ENCODE results near the gene PRSS36. TPM values are rescaled to one million over a fixed set of nuclear protein-coding genes. Genes with fewer than 3 reads are reported as not detected.

PRSS36 gene
- total RNA-seq, 1 experiment from 2014 or later = 1.6 TPM

- no peaks in the 10 kb centered on the region for H3K9me3 ChIP-seq
- no peaks in the 10 kb centered on the region; the same call in 1 of the 2 replicates for H3K36me3 ChIP-seq (ENCODE audit: control insufficient read depth, insufficient read depth, low read length)
- no peak overlapping the region for H3K4me3 Mint-ChIP-seq (ENCODE audit: unreplicated experiment)
- H3K27me3 ChIP-seq (replicated peaks; ENCODE audit: control insufficient read depth, insufficient read depth, low read length) = no peaks in the 10 kb centered on the region
- intact Hi-C loops (cut with micrococcal nuclease; ENCODE audit: unreplicated experiment) = no loop called here
- TF ChIP-seq CTCF (IDR thresholded peaks at IDR 0.05; ENCODE audit: insufficient read depth in 1 of 2, low read depth in 1 of 2, low read length in 1 of 2, severe bottlenecking in 1 of 2, unreplicated experiment in 1 of 2) = no peak
- no peaks in the 10 kb centered on the region for H3K27me3 Mint-ChIP-seq (ENCODE audit: insufficient read depth, unreplicated experiment)
- H3K27ac Mint-ChIP-seq (ENCODE audit: unreplicated experiment) = no peak overlapping the region
- H3K9me3 Mint-ChIP-seq (ENCODE audit: unreplicated experiment) = no peaks in the 10 kb centered on the region
- H3K4me1 ChIP-seq = no peaks in the 10 kb centered on the region
- DNase-seq = no peak
- peaks cover 15% of the 10 kb centered on the region for H3K36me3 Mint-ChIP-seq (ENCODE audit: insufficient read depth, unreplicated experiment)
- H3K4me1 Mint-ChIP-seq (ENCODE audit: low read depth, unreplicated experiment) = peaks cover 5% of the 10 kb centered on the region
- no peak overlapping the region for H3K4me3 ChIP-seq (ENCODE audit: low read depth, low read length)
- ChIA-PET POLR2A (no interaction called here), CTCF (no interaction called here)
- no TSS peak for BruUV-seq (replicated peaks)
These were observed 60.7 kb downstream of the PRSS36 start for GRCh38 chr16:31089199-31089598.

Other genes with a start within 250 kb of the PRSS36 start
- gene FBXL19, start 226.5 kb downstream of the PRSS36 start, total RNA-seq (2022) = 20.2 and 23.4 TPM in 2 replicates
- gene ORAI3, start 201.0 kb downstream of the PRSS36 start, total RNA-seq (2022) = 4.7 TPM in 2 replicates
- gene SETD1A, start 192.3 kb downstream of the PRSS36 start, total RNA-seq (2022) = 21.5 and 26.3 TPM in 2 replicates
- gene HSD3B7, start 164.9 kb downstream of the PRSS36 start, total RNA-seq (2022) = 1.3 and 2.4 TPM in 2 replicates
- gene STX1B, start 139.4 kb downstream of the PRSS36 start, total RNA-seq (2022) = 0.46 and 0.77 TPM in 2 replicates
- 27.9 and 29.2 TPM in 2 replicates for gene STX4, start 116.5 kb downstream of the PRSS36 start, total RNA-seq (2022)
- 8.7 and 10.8 TPM in 2 replicates for gene ZNF668, start 75.8 kb downstream of the PRSS36 start, total RNA-seq (2022)
- gene ZNF646, start 75.6 kb downstream of the PRSS36 start, total RNA-seq (2022) = 17.2 and 18.1 TPM in 2 replicates
- gene PRSS53, start 61.1 kb downstream of the PRSS36 start, total RNA-seq (2022) = 1.8 and 2.1 TPM in 2 replicates
- gene VKORC1, start 55.3 kb downstream of the PRSS36 start, total RNA-seq (2022) = 61.3 and 61.4 TPM in 2 replicates
- gene BCKDK, start 41.7 kb downstream of the PRSS36 start, total RNA-seq (2022) = 30.5 and 34.1 TPM in 2 replicates
- 46.2 and 50.2 TPM in 2 replicates for gene KAT8, start 32.4 kb downstream of the PRSS36 start, total RNA-seq (2022)
- 237 and 271 TPM in 2 replicates for gene PRSS8, start 14.3 kb downstream of the PRSS36 start, total RNA-seq (2022)
- gene FUS, start 30.1 kb upstream of the PRSS36 start, total RNA-seq (2022) = 489 and 490 TPM in 2 replicates
- gene PYCARD, start 52.7 kb upstream of the PRSS36 start, total RNA-seq (2022) = 0.49 and 0.84 TPM in 2 replicates
- gene TRIM72, start 64.1 kb upstream of the PRSS36 start, total RNA-seq (2022) = 0.07 TPM in 2 replicates
- not detected in 2 replicates for gene PYDC1, start 67.1 kb upstream of the PRSS36 start, total RNA-seq (2022)
- gene ITGAM, start 109.9 kb upstream of the PRSS36 start, total RNA-seq (2022) = 0.19 TPM in 1 of 2 replicates, not detected in the other
- not detected in 2 replicates for gene ITGAX, start 205.1 kb upstream of the PRSS36 start, total RNA-seq (2022)
- gene ITGAD, start 243.3 kb upstream of the PRSS36 start, total RNA-seq (2022) = not detected in 2 replicates

All from Caco-2 (cell line).